Measurements from ENCODE around the gene AGAP2. TPM values are rescaled to one million over a fixed set of nuclear protein-coding genes. Genes with fewer than 3 reads are reported as not detected.

AGAP2 gene
- total RNA-seq, 1 experiment from 2014 or later = 2.0 TPM

DNA sequence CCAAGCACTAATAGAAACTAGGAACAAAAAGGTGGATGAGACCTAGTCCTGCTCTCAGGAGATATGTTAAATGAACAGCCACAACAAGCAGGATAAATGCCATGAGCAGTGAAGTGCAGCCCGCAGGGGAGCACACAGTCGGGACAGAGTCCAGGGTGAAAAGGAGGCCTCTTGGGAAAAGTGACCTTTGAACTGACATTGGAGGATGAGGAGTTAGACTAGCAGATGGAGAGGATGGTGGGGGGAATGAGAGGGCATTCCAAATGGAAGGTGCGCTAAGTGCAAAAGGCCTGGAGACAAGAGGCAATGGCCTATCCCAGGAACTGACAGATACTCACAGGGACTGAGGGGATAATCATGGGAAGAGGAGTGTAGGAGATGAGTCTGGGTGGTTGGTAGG is 40.1 kb downstream of the AGAP2 start:
- Mint-ChIP-seq H3K27ac (no peak overlapping the region), H3K4me3 (no peak overlapping the region), H3K36me3 (peaks cover 9% of the 10 kb centered on the region), H3K9me3 (no peaks in the 10 kb centered on the region), H3K27me3 (ENCODE audit: low read depth) (no peaks in the 10 kb centered on the region), H3K4me1 (no peaks in the 10 kb centered on the region)
- ChIA-PET POLR2A (no interaction called here), CTCF (interaction anchor here (1.0 kb wide), 1 partner anchor 115 kb away, joined by 3 read pairs; no protein-coding TSS in a partner anchor)
- TF ChIP-seq MXD4 (CRISPR knock-in tag; IDR thresholded peaks at IDR 0.05; ENCODE audit: borderline replicate concordance) = no peak
- no peak for DNase-seq (ENCODE audit: low spot score)
- ATAC-seq = no peak

- no peak for DNase-seq (ENCODE audit: low spot score)
- no peak overlapping the region for H3K27ac Mint-ChIP-seq
- H3K36me3 Mint-ChIP-seq = peaks cover 2% of the 10 kb centered on the region
- peaks cover 3% of the 10 kb centered on the region; the same call in 1 of the 2 replicates for H3K9me3 Mint-ChIP-seq
- POLR2A ChIA-PET = no interaction called here
- CTCF ChIA-PET = no interaction called here
- ATAC-seq = no peak
- H3K4me1 Mint-ChIP-seq = no peaks in the 10 kb centered on the region
- H3K4me3 Mint-ChIP-seq = no peak overlapping the region
- peaks cover 5% of the 10 kb centered on the region for H3K27me3 Mint-ChIP-seq (ENCODE audit: low read depth)
- no peak for TF ChIP-seq AR (CRISPR knock-in tag; IDR thresholded peaks at IDR 0.05)
- TF ChIP-seq, protein P1, sequence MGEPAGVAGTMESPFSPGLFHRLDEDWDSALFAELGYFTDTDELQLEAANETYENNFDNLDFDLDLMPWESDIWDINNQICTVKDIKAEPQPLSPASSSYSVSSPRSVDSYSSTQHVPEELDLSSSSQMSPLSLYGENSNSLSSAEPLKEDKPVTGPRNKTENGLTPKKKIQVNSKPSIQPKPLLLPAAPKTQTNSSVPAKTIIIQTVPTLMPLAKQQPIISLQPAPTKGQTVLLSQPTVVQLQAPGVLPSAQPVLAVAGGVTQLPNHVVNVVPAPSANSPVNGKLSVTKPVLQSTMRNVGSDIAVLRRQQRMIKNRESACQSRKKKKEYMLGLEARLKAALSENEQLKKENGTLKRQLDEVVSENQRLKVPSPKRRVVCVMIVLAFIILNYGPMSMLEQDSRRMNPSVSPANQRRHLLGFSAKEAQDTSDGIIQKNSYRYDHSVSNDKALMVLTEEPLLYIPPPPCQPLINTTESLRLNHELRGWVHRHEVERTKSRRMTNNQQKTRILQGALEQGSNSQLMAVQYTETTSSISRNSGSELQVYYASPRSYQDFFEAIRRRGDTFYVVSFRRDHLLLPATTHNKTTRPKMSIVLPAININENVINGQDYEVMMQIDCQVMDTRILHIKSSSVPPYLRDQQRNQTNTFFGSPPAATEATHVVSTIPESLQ (CRISPR knock-in tag; IDR thresholded peaks at IDR 0.05) = no peak
- TF ChIP-seq HMGA2 (CRISPR knock-in tag; IDR thresholded peaks at IDR 0.05) = no peak
- no peak for TF ChIP-seq USF2 (CRISPR knock-in tag; IDR thresholded peaks at IDR 0.05)
- no peak for TF ChIP-seq SMAD4 (CRISPR knock-in tag; IDR thresholded peaks at IDR 0.05)
- no peak for TF ChIP-seq TCF7 (CRISPR knock-in tag; IDR thresholded peaks at IDR 0.05; ENCODE audit: low read depth)
- TF ChIP-seq, protein P2, sequence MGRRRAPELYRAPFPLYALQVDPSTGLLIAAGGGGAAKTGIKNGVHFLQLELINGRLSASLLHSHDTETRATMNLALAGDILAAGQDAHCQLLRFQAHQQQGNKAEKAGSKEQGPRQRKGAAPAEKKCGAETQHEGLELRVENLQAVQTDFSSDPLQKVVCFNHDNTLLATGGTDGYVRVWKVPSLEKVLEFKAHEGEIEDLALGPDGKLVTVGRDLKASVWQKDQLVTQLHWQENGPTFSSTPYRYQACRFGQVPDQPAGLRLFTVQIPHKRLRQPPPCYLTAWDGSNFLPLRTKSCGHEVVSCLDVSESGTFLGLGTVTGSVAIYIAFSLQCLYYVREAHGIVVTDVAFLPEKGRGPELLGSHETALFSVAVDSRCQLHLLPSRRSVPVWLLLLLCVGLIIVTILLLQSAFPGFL (CRISPR knock-in tag; IDR thresholded peaks at IDR 0.05; ENCODE audit: borderline replicate concordance) = no peak
- no peak for TF ChIP-seq GRHL2 (CRISPR knock-in tag; IDR thresholded peaks at IDR 0.05; ENCODE audit: insufficient replicate concordance, severe bottlenecking)
These were observed 41.5 kb downstream of the AGAP2 start for GRCh38 chr12:57697076-57697475.

DNA sequence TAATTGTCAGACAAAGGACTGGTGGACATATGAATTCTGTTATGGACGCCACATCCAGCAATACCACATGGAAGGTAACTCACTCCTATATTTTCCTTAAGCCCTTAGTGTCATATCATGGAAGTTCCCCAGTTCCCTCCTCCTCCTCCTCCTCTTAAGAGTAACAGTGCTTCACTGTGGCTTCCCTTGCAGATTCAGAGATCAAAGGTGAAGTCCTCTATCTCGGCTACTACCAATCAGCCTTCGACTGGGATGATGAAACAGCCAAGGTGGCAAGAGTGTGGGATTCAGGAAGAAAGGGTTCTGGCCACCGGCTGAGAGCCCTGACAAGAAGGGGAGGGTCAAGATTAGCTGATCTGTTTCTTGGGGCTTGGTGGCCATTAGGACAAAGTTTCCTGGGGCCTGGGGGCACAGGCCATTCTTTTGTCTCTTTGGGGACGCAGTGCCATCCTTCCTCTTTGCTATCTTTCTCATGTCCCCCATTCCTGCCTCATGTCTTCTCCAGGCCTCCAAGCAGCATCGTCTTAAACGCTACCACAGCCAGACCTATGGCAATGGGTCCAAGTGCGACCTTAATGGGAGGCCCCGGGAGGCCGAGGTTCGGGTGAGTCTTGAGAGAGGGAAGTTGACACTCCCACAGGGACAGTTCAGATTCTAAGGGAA is 42.6 kb downstream of the AGAP2 start:
- Mint-ChIP-seq H3K9me3 (peaks cover 7% of the 10 kb centered on the region; the same call in 1 of the 2 replicates), H3K4me3 (peak overlapping the region; percentile 24; the same call in 1 of the 2 replicates), H3K27ac (no peak overlapping the region), H3K4me1 (no peaks in the 10 kb centered on the region), H3K36me3 (peaks cover 2% of the 10 kb centered on the region), H3K27me3 (ENCODE audit: low read depth) (peaks cover 14% of the 10 kb centered on the region)
- ChIA-PET POLR2A (no interaction called here), CTCF (no interaction called here)
- no peak for ATAC-seq
- DNase-seq (ENCODE audit: low spot score) = no peak
- TF ChIP-seq NR2C2 (CRISPR knock-in tag; IDR thresholded peaks at IDR 0.05) (no peak), ELF4 (CRISPR knock-in tag; IDR thresholded peaks at IDR 0.05; ENCODE audit: low read depth) (no peak), PRRX2 (CRISPR knock-in tag; IDR thresholded peaks at IDR 0.05) (no peak), MXD4 (CRISPR knock-in tag; IDR thresholded peaks at IDR 0.05; ENCODE audit: borderline replicate concordance) (no peak), NR1H2 (CRISPR knock-in tag; IDR thresholded peaks at IDR 0.05) (no peak), RORB (CRISPR knock-in tag; IDR thresholded peaks at IDR 0.05) (no peak), ZNF219 (CRISPR knock-in tag; IDR thresholded peaks at IDR 0.05; ENCODE audit: borderline replicate concordance) (no peak), ZNF138 (CRISPR knock-in tag; conservative IDR thresholded peaks at IDR 0.05) (no peak), ZNF396 (CRISPR knock-in tag; IDR thresholded peaks at IDR 0.05; ENCODE audit: borderline replicate concordance) (no peak), ZNF671 (CRISPR knock-in tag; IDR thresholded peaks at IDR 0.05) (no peak), NFYB (CRISPR knock-in tag; conservative IDR thresholded peaks at IDR 0.05; ENCODE audit: low read depth) (no peak), ZNF416 (CRISPR knock-in tag; IDR thresholded peaks at IDR 0.05) (no peak)
- TF ChIP-seq, protein P3, sequence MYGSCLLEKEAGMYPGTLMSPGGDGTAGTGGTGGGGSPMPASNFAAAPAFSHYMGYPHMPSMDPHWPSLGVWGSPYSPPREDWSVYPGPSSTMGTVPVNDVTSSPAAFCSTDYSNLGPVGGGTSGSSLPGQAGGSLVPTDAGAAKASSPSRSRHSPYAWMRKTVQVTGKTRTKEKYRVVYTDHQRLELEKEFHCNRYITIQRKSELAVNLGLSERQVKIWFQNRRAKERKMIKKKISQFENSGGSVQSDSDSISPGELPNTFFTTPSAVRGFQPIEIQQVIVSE (CRISPR knock-in tag; IDR thresholded peaks at IDR 0.05; ENCODE audit: borderline replicate concordance) = no peak
- TF ChIP-seq, protein P2 (CRISPR knock-in tag; IDR thresholded peaks at IDR 0.05; ENCODE audit: borderline replicate concordance) = no peak
